Hepatic stellate cell (primary cell): ENCODE data around the gene JARID2.

Experiments used
- DNase-seq: peaks from one replicate; pipeline ENCODE4 v3.0.0; 2011; ENCODE audit warnings: low spot score

JARID2 gene

DNA sequence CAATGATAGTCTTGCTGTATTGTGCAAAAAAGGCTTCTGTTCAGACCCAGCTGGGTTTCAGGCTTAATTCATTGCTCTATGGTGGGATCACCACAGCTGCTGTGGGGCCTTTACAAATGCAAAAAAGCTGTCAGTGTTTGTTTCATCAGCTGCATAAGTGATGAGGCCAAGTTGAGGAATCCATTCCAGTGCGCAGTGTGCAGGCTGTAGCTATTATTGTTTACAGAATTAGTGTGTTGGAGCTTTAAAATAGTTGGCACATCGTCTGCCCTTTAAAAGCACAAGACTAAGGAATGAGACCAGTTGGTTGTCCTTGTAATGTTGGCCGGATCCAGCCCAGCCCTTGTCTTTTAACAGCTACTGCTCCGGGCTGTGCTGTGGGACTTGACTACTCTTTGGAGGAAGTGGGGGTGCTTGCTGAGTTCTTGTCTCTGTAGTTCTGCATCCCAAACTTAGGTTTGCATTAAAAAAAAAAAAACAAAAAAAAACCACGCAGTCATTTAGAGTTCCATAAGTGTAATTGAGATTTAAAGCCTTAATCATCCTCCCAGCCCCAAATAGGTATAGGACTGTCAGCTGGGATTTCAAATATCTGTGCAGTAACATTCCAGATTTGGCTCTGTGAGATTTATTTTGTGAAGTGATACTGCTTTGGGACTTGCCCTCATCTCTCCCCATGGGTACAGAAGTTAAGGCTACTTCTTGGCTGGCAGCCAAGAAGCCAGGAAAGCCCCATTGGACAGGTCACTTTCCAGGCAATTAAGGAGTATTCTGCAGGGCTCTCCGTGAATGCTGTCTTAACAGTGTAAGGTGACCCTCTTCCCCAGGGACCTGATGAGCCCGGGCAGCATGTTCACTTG, 19.3 kb downstream of the JARID2 start:
- DNase-seq: no peak

DNA sequence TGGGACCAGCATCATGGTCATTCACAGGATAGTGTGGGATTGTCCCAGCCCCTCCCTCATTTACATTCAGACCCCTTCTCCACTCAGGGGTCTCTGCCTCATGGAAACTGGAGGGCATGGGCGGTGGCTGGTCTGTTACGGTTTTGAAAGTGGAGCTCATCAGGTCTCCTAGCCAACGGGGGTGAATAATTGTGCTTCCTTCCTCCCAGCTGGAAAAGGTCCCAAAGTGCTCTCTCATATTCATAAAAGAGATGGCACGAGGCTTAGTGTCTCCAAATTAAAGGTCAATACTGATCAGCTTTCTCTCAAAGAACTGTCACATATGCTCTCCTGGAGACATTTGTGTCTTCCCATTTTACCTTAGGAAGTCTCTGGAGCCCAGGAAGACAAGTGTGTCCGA, 19.9 kb downstream of the JARID2 start:
- no peak for DNase-seq

DNA sequence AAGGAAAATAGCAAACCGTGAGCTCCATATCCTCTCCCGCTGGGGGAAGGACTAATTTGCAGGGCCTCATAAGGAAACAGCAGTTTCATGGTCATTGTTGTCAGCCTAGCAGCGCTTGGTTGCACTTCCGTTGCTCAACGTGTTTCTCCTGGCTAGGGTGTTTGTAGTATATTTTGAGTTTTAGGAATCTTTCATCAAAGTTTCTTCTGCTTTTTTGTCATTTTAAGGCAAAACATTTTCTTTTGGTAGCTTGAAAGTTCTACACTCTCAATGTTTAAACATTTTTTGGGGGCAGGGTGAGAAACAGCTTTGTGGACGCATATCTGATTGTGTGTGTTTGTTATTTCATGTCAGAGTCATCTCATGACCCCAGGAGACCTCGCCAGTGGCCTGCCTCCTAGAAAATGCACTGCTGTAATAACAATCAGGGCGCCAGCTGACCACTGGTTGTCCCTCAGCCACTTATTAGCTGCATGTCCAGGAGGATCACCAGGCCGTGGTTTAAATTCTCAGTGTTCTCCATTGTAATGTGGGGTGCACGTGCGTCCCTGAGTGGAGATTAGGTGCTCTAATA, 20.6 kb downstream of the JARID2 start:
- no peak for DNase-seq

DNA sequence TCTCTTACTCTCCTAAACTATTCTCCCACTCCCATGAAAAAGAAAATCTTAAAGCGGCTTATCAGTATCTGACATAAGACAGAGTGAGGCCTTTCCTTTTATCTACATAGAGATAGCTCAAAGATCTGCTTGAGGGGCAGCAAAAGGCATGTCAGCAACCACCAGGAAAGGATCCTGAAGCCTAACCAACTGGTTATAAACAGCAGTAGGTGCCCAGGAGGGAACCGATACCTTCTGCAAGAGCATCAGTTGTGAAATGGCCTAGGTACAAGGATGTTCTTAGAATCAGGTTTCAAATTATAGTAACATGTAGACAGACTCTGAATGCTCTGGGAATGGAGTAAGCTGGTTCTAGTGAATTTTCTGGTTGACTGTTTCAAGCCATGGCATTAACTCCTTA, 21.4 kb downstream of the JARID2 start:
- no peak for DNase-seq

DNA sequence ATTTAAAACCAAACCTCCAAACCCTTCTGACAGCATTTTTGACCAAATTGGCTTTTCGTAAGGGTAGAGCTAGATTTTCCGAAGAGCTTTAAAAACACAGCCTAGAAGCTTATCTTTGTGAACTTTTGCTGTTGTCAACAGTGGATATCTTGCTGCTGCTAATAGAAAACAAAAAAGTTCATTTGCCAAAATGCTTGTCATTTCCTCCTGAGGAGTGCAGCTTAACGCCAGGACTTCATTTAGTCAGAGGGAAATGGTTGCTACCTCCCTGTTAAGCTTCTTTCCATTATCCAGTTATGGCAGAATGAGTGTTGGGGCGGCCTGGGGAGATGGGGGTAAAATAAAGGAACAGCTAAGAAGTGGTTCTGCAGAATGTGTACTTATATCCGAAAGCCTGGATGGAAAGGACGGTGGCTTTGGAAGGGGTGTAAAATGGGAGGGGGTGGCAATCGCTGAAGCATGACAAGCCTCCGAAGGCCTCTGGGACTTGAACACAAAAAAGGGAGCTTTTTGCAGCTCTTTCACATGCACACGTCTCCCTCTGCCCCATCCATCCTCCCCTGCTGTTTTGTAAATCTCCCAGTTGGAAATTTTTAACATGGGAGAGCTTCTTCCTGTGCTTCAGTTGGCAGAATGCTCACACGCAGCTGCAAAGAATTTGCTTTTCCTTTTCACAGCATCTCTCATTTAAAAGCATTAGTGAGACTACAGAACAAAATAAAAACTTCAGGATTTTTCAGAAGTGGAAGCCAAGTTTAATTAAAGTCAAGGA, 22.5 kb downstream of the JARID2 start:
- DNase-seq: no peak

DNA sequence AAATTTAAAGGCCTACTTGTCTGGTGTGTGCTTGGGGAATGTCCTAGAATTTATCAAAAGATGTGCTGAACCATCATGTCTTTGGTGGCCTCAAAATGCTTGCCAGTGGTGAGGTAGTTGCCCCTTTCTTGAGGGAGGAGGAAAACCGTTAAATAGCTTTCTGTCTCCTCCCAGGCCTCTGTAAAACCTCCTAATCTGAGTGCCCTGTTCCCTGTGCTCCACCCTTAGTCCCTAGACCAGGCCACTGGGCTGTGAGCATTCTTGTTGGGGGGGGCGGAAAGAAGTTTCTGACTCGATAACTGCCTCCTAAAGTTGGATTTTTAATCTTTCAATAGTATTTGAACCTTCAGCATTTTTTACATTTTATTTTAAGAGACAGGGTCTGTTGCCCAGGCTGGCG, 23.1 kb downstream of the JARID2 start:
- DNase-seq: no peak

DNA sequence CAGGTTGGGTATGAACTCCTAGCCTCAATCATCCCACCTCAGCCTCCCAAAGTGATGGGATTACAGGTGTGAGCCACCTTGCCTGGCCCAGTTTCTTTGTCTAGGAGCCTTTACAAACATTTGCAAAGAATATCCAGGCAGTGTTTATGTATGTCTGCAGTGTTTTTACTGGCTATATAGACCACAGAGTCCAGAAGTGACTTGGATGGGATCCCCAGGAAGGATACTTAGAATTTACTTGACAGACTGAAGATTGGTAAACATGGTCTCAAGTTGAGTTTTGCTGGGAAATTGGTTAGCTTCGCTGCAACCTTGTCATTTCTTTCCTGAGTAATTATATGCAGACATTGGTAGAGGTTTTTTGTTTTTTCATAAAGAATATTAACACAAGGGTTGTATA, 23.8 kb downstream of the JARID2 start:
- DNase-seq: no peak

DNA sequence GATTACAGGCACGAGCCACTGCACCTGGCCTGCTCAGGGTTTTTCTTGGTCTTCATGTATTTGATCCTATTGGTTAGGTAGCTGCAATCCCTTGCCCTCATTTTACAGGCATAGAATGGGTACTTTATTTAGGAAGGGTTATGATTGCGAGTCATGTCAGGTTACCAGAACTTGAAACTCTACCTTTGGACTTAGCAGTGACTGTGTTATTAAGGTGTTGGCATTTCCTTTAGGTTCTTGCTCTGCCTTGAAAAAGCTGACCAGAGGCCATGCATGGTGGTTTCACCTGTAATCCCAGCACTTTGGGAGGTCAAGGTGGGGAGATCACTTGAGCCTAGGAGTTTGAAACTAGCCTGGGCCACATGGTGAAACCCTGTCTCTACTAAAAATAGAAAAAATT, 24.5 kb downstream of the JARID2 start:
- no peak for DNase-seq

DNA sequence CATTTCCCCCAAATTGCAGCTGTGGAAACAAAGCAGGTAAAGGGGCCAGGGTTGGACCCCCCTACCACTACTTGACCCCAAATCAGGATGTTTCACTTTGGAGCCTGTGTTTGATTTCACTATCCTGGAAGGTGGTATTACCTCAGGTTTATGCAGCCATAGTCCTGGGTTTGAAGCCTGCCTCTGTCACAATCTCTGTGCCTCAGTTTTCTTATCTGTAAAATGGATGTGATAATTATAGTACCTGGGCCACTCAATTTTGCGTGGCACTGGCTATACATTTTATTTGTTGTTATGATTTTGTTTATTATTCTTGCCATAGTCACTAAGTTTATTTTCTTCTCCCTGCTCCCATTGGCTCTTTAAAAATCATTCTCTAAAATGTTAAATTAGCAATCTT, 26.7 kb downstream of the JARID2 start:
- DNase-seq: no peak

DNA sequence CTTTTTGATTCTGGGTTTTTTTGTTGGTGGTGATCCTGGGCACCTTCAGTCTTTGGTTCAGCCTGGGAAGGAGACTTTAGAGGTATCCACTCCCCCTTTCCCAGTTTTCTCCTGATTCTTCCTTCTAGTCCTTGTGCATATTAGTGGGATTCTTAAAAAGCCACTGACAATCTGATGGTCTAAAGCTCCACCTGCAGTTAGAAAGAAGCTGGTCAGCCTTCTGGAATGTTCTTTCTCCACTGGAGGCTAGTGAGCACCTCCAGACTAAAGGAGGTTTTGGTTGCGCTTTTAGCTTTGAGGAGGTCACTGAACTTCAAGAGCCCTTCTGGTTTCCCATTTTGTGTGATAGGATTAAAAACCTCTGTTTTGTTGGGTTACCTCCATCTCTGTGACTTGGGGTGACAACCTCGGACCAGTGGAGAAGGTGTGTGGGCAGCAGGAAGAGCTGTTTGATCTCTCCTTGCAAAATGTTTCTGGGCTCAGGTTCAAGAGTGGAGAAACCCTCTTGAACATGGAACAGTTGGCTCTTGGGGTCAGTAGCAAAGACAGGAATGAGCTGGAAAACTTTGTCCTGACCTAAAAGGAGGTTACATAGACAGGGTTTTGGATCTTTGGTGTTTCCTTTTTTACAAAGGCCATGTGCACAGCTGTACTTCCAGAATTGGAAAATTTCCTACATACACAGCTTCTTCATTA, 29.0 kb downstream of the JARID2 start:
- no peak for DNase-seq

DNA sequence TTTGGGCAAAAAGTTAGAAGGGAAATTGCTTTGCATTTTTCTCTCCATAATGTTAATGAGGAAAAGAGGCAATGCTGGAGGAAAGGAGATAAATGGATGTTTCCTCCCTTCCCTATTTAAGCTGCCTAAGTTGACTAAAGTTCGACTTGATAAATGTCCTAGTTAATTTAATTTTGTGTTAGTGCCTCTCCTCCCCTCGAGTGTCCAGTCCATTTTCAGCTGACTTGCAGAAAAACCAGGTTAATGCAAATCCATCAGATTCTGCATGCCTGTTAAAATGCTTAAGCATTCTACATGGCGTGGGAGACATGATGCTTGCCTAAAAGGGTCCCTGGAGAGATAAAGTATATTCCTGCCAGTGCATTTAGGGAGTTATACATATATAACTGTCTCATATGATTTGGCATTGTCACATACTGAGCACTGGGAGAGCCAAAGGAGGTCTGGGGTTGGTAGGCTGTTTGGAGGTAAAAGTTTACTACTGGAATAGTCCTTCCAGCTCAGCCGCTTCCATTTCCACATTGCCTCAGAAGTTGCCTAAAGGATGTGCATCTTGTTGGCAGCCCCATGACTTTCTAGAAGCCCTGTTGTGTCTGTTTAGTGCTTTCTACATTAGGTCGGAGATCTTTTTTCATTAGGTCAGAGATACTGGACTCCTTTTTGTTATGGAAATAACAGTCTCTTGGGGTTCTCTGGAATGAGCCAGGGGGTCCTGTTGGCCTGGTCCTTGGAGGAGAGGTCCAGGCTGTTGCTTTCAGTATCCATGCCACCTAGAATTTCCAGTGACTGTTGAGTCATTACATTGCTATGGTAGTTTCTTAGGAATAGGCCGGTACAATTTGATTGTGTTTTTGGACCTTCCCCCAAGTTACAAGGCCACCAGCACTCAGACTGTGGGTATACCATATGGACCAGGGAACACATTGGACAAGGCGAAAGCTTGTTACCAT, 30.4 kb downstream of the JARID2 start:
- no peak for DNase-seq

DNA sequence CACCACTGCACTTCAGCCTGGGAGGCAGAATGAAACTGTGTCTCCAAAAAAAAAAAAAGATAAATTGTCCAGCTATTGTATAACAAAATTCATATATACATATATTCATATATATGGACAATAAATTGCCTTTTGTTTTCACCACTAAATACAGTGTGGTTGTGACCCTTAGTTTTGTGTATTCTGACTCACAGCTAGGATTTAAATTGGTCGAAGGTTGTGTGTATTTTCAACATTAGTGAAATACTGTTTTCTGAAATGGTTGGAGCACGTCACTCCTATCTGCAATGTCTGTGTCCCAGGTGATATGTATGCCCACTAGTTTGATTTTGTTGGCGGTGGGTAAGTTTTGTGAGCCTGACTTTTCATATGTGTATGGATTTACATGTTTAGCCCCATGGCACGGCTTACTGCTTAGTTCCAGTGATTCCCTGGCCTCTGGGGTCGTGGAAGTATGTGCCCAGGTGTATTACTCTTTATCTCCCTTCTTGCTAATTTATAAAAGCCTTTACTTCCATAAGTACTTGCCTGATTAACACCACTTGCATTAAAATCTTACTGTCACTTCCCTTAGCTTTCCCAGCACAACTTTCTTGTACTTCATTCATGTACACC, 33.3 kb downstream of the JARID2 start:
- no peak for DNase-seq

DNA sequence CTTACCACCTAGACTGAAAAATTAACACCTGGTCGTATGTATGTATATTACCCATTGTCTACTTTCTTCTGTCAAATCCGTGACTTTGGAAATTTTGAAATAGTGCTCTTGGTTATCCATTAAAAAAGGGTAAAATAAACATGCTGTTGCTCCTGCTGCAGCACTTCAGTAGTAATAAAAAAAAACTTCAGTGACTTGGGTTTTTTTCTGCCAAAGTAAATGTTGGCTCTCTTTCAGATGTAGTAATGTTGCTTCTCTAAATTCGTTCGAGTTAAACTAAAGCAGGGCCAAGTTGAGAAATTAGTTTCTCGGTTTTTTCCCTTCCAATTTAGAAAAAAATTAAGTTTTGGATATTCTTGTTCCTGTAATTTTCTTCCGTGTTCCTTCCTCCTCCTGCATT, 34.2 kb downstream of the JARID2 start:
- no peak for DNase-seq

DNA sequence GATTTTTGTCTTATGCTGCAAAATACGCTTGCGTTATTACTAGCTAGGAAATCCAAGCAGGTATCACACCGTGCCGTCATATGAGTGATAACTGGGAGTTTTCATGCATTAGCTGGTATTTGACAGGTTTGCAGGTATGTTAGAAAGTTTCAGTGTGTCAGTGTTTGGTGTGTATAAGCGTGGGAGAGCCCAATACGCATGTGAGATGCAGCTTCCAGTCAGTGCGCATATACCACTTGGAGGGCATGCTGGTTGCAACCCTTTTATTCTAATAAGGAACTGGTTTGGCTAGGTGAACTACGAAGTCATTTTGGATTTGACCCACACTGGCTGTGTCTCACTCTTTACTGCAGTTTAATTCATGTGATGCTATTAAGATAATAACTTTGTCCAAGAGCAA, 35.1 kb downstream of the JARID2 start:
- DNase-seq: no peak

DNA sequence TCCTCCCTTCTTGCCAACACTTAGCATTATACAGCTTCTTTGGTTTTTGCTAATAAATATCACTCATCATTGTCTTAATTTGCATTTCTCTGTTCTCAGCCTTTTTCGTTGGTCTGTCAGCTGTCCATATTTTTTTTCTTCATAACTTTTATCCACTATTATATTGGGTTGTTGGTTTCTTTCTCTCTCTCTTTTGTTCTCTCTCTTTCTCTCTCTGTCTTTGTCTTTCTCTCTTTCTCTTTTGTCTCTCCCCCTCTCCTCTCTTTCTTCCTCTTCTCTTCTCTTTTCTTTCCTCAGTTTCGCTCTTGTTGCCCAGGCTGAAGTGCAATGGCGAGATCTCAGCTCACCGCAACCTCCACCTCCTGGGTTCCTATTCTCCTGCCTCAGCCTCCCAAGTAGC, 36.5 kb downstream of the JARID2 start:
- DNase-seq: no peak

DNA sequence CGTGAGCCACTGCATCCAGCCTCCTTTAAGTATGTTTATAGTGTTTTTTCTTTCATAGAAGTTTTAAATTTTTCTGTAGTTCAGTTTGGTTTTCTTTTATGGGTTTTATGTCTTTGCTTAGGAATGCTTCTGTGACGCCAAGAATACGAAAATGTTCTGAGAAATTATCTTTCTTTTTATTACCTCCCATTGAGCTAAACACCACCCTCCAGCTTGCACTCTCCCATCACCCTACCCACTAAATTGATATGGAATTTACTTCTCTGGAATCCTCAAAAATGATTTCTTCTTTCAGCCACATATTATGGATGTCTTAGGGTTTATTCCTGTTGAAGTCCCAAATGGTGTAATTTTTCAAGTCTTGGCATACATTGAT, 38.1 kb downstream of the JARID2 start:
- DNase-seq: no peak

DNA sequence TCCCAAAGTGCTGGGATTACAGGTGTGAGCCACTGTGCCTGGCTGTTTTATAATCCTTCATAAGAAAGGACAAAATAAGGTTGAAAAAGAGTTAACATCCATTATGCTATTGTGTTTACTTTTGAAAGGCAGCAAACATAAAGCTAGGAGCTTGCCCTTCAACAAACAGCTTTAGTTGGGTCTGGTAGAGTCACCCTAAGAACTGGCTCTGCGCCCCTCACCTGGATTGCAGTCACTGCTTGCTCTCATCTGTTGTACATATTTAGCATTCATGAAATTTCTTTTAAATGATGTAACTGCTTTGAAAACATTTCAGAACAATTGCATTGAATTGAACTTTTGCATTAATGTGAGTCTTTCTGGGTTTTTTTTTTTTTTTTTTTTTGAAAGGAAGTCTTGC, 38.9 kb downstream of the JARID2 start:
- no peak for DNase-seq

DNA sequence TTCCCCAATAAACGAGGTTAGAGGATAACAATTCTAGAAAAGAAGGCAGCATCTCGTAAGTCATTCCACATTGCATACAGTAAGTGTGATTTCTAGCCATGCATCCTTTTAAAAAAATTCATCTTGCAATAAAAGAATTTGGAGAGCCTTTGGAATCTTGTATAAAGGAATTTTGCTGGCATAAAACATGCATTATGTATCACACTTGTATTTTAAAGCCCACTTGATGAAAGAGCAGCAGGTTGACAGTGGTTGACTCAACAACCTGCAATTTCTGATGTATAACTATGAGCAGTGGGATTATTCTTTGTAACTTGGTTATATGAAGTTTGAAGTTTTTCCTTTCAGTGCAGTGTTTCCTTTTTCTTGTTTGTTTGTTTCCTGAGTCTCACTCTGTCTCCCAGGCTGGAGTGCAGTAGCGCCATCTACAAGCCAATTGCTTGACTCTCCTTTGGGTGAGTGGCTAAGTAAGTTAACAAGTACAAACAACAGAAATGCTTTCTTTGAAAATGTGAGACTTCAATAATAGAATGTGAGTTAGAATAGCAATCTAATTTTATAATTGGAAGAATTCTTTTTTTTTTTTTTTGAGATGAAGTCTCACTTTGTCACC, 39.9 kb downstream of the JARID2 start:
- DNase-seq: no peak

DNA sequence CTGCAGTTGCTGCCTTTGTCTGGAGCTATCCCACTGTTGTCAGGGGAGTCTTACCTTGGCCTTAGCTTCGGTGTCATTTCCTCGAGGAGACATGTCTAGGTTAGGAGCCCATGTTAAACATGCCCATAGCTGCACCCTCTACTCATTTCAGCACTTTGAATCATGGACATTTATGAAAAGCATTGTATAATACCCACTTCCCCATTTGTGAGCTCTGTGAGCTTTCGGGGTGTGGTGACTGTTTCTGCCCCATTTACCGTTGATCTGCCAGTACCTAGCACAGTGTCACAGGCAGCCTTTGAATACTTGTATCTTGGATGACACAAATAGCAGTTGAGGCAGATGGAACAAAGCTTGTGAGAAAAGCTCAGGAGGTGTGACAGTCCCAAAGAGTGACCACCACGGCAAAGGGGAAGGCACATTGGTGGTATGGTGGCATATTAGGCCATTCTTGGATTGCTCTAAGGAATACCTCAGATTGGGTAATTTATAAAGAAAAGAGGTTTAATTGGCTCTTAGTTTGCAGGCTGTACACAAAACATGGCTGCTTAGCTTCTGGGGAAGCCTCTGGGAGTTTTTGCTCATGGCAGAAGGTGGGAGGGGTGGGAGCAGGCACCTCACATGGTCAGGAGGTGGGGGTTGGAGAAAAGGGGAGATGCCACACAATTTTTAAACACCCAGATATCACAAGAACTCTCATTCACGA, 42.0 kb downstream of the JARID2 start:
- no peak for DNase-seq

DNA sequence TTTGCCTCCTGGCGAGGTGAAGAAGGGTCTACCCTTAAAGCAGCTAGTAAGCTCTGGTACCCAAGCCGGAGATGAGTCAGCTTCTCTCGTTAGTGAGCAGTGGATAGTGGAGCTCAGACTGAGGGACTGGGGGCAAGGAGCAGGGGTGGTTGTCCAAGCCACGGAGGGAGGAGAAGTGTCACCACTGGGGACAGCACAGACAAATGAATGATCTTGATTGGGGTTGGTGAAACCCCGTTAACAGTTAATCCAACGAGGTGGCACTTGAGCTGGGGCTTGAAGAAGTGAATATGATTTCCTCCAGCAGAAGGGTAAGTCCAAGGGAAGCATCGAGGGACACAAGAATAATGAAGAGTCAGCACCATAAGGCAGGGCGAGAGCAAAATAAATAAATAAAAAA, 43.0 kb downstream of the JARID2 start:
- no peak for DNase-seq
